ENCODE results near the gene MSS51. TPM values are rescaled to one million over a fixed set of nuclear protein-coding genes. Genes with fewer than 3 reads are reported as not detected.

Gene MSS51
- polyA plus RNA-seq, 3 donors, result 1.2 to 4.9 (median 4.6) TPM

Other genes with a start within 250 kb of the MSS51 start
- 10 to 100 TPM; 32.6 to 37.6 (median 37.2) TPM for gene DNAJC9, start 186.3 kb downstream of the MSS51 start, polyA plus RNA-seq (ENCODE audit: insufficient read length in 3 of 3)
- gene MRPS16, start 180.9 kb downstream of the MSS51 start, polyA plus RNA-seq (ENCODE audit: insufficient read length in 3 of 3), result 10 to 100 TPM; 82.6 to 89.3 (median 83.0) TPM
- 10 to 100 TPM; 11.7 to 28.7 (median 22.6) TPM for gene CFAP70, start 74.7 kb downstream of the MSS51 start, polyA plus RNA-seq (ENCODE audit: insufficient read length in 3 of 3)
- gene ANXA7, start 19.5 kb downstream of the MSS51 start, polyA plus RNA-seq (ENCODE audit: insufficient read length in 3 of 3), result 10 to 100 TPM; 84.4 to 89.7 (median 88.0) TPM
- gene PPP3CB, start 62.5 kb upstream of the MSS51 start, polyA plus RNA-seq (ENCODE audit: insufficient read length in 3 of 3), result 10 to 100 TPM; 58.0 to 67.0 (median 61.3) TPM
- gene USP54, start 157.8 kb upstream of the MSS51 start, polyA plus RNA-seq (ENCODE audit: insufficient read length in 3 of 3), result 10 to 100 TPM; 30.0 to 51.1 (median 44.9) TPM
- 1 to 10 TPM; 4.6 to 6.0 (median 6.0) TPM for gene MYOZ1, start 207.9 kb upstream of the MSS51 start, polyA plus RNA-seq (ENCODE audit: insufficient read length in 3 of 3)
- gene SYNPO2L, start 222.5 kb upstream of the MSS51 start, polyA plus RNA-seq (ENCODE audit: insufficient read length in 3 of 3), result under 1 TPM; 0.33 to 0.92 (median 0.74) TPM

Measured in renal pelvis (tissue), 3 donors.